ENCODE results near the gene GGA2. TPM values are rescaled to one million over a fixed set of nuclear protein-coding genes. Genes with fewer than 3 reads are reported as not detected.
"Not testable (repeated sequence)": the region's sequence is repeated elsewhere in the genome, so short reads cannot be mapped to it uniquely, and the experiment has no call there.

The GGA2 gene
- total RNA-seq, 2 donors from 2014 or later, result 99.4 to 116 TPM

DNA sequence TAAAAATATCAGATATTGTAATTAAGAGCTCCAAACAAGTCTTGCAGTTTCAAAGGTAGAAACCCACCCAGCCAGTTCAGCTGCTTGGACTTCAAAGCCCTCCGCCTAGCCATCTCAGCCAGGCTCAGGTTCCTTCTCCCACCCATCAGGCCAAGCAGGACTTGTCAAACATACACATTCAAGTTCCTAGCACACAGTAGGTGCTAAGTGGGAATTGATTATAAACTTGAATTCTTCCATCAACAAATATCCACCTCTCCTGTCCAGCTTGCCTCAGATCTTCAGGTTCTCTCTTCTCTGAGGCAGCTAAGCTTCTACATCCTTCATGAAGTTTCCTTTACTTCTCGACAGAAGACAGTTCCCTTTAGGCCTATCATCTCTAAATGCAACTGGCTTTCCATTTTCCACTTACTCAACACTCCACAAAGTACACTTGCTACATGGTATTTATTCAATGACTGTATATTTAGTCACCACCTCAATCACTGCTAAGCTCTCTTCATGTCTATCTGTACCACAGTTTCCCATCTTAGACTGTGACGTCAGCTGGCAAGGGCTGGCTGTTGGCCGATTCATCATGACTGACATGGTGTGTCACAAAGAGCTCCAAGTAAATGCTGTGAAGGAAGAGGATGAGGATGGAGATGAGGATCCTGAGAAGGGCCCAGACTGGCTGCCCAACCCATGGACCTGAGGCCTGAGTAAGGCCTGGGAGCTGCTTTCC lies 44.0 kb downstream of the GGA2 start:
- no peak overlapping the region for H3K9ac ChIP-seq (ENCODE audit: extremely low read depth, low read length, poor library complexity, severe bottlenecking)
- H3K27ac Mint-ChIP-seq, result no peak overlapping the region
- no peaks in the 10 kb centered on the region for H3K9me3 ChIP-seq (ENCODE audit: control insufficient read depth, low read length)
- H3K27me3 Mint-ChIP-seq (ENCODE audit: insufficient read depth), result no peaks in the 10 kb centered on the region
- WGBS, 2 experiments (ENCODE audit: insufficient coverage in 1 of 2, insufficient read length in 1 of 2), result 92 to 96% methylated on average over 3 to 4 of the region's 4 CpGs
- no peak overlapping the region for H3K27ac ChIP-seq (ENCODE audit: low read depth, low read length)
- DNase-seq, result no peak
- no peaks in the 10 kb centered on the region for H3K27me3 ChIP-seq (ENCODE audit: control insufficient read depth, insufficient read depth, low read length, poor library complexity, severe bottlenecking)
- no peaks in the 10 kb centered on the region for H3K4me1 Mint-ChIP-seq
- TF ChIP-seq, protein P1, sequence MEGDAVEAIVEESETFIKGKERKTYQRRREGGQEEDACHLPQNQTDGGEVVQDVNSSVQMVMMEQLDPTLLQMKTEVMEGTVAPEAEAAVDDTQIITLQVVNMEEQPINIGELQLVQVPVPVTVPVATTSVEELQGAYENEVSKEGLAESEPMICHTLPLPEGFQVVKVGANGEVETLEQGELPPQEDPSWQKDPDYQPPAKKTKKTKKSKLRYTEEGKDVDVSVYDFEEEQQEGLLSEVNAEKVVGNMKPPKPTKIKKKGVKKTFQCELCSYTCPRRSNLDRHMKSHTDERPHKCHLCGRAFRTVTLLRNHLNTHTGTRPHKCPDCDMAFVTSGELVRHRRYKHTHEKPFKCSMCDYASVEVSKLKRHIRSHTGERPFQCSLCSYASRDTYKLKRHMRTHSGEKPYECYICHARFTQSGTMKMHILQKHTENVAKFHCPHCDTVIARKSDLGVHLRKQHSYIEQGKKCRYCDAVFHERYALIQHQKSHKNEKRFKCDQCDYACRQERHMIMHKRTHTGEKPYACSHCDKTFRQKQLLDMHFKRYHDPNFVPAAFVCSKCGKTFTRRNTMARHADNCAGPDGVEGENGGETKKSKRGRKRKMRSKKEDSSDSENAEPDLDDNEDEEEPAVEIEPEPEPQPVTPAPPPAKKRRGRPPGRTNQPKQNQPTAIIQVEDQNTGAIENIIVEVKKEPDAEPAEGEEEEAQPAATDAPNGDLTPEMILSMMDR (conservative IDR thresholded peaks at IDR 0.05), result no peak
- no peak overlapping the region for H3K4me3 ChIP-seq (ENCODE audit: low read length)
- H3K36me3 ChIP-seq (ENCODE audit: control insufficient read depth, insufficient read depth, low read length), result peaks cover 72% of the 10 kb centered on the region
- H3K9me3 Mint-ChIP-seq, result no peaks in the 10 kb centered on the region
- H3K4me3 Mint-ChIP-seq, result no peak overlapping the region
- H3K36me3 Mint-ChIP-seq (ENCODE audit: low read depth), result peaks cover 65% of the 10 kb centered on the region
- peaks cover 7% of the 10 kb centered on the region for H3K4me1 ChIP-seq (ENCODE audit: control insufficient read depth, insufficient read depth, low read length)

DNA sequence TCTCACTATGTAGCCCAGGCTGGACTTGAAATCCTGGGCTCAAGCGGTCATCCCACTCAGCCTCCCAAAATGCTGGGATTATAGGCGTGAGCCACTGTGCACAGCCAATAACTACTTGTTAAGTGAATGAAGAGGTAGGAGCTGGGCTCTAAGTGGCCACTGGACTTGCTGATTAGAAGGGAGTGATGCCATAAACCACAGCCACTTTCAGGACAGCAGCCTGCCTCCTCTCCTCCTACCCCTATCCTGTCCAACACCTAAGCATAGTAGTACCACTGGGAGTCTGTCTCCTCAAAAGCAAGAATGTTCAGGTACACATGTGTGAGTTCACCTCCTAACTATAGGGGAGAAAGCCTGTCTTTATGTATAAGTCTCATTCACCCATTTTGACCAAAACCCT lies 45.1 kb downstream of the GGA2 start:
- Mint-ChIP-seq H3K4me1 (no peaks in the 10 kb centered on the region), H3K27me3 (ENCODE audit: insufficient read depth) (no peaks in the 10 kb centered on the region), H3K4me3 (no peak overlapping the region), H3K36me3 (ENCODE audit: low read depth) (peaks cover 65% of the 10 kb centered on the region), H3K27ac (no peak overlapping the region), H3K9me3 (no peaks in the 10 kb centered on the region)
- Histone ChIP-seq H3K9me3 (ENCODE audit: control insufficient read depth, low read length) (no peaks in the 10 kb centered on the region), H3K36me3 (ENCODE audit: control insufficient read depth, insufficient read depth, low read length) (peaks cover 68% of the 10 kb centered on the region), H3K4me3 (ENCODE audit: low read length) (no peak overlapping the region), H3K4me1 (ENCODE audit: control insufficient read depth, insufficient read depth, low read length) (peaks cover 7% of the 10 kb centered on the region), H3K9ac (ENCODE audit: extremely low read depth, low read length, poor library complexity, severe bottlenecking) (no peak overlapping the region), H3K27ac (ENCODE audit: low read depth, low read length) (no peak overlapping the region), H3K27me3 (ENCODE audit: control insufficient read depth, insufficient read depth, low read length, poor library complexity, severe bottlenecking) (no peaks in the 10 kb centered on the region)
- TF ChIP-seq, protein P1 (conservative IDR thresholded peaks at IDR 0.05), result no peak
- DNase-seq, result no peak
- 89 to 100% methylated on average over 2 of the region's 2 CpGs for WGBS, 2 experiments (ENCODE audit: insufficient coverage in 1 of 2, insufficient read length in 1 of 2)

DNA sequence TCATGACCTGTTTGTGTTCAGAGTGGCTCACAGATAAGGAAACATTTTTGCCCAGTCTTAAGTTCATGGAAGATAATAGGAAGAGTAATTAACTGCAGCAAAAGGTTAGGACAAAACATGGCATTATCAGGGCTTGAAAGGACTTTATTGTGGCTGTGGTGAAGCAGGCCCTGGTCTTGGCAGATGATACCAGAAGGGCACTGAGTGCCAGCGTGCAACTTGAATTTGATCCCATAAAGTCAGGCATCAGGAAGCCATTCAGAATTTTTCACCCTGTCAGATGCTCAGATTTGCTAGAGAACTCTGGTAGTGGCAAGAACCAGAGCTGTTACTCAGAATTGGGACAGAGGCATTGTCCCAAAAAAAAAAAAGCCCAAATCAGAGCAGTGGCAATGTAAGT lies 46.1 kb downstream of the GGA2 start:
- no peak overlapping the region for H3K9ac ChIP-seq (ENCODE audit: extremely low read depth, low read length, poor library complexity, severe bottlenecking)
- Mint-ChIP-seq H3K27me3 (ENCODE audit: insufficient read depth) (no peaks in the 10 kb centered on the region), H3K27ac (no peak overlapping the region), H3K4me3 (no peak overlapping the region), H3K36me3 (ENCODE audit: low read depth) (peaks cover 59% of the 10 kb centered on the region), H3K4me1 (no peaks in the 10 kb centered on the region), H3K9me3 (no peaks in the 10 kb centered on the region)
- no peak for DNase-seq
- TF ChIP-seq, protein P1 (conservative IDR thresholded peaks at IDR 0.05), result no peak
- peaks cover 7% of the 10 kb centered on the region for H3K4me1 ChIP-seq (ENCODE audit: control insufficient read depth, insufficient read depth, low read length)
- no peaks in the 10 kb centered on the region for H3K27me3 ChIP-seq (ENCODE audit: control insufficient read depth, insufficient read depth, low read length, poor library complexity, severe bottlenecking)
- peaks cover 58% of the 10 kb centered on the region for H3K36me3 ChIP-seq (ENCODE audit: control insufficient read depth, insufficient read depth, low read length)
- H3K4me3 ChIP-seq (ENCODE audit: low read length), result no peak overlapping the region
- 94 to 100% methylated on average over 1 of the region's 1 CpG for WGBS, 2 experiments (ENCODE audit: insufficient coverage in 1 of 2, insufficient read length in 1 of 2)
- H3K27ac ChIP-seq (ENCODE audit: low read depth, low read length), result no peak overlapping the region
- no peaks in the 10 kb centered on the region for H3K9me3 ChIP-seq (ENCODE audit: control insufficient read depth, low read length)

DNA sequence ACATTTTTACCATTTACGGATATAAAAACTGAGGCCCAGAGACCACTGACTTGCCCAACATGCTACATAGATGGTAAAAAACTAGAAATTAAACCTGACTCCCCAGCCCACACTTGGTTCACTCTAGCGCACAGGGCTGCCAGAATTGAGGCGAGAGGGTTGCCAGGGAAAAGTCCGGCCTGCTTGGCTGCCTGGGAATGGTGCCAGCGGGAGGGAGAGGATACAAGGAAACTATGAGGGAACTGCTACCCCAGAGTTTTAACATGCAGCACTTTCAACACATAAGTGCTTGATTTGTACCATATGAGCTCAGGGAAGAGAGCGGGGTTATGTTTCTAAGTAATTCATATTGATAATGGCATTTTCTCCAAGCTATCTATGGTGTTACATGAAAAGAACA lies 47.3 kb downstream of the GGA2 start:
- H3K9me3 Mint-ChIP-seq; H3K9ac ChIP-seq (ENCODE audit: extremely low read depth, low read length, poor library complexity, severe bottlenecking); H3K27ac Mint-ChIP-seq; H3K27me3 ChIP-seq (ENCODE audit: control insufficient read depth, insufficient read depth, low read length, poor library complexity, severe bottlenecking); H3K4me1 Mint-ChIP-seq; H3K27ac ChIP-seq (ENCODE audit: low read depth, low read length); DNase-seq; H3K27me3 Mint-ChIP-seq (ENCODE audit: insufficient read depth); H3K4me1 ChIP-seq (ENCODE audit: control insufficient read depth, insufficient read depth, low read length); H3K4me3 Mint-ChIP-seq; H3K4me3 ChIP-seq (ENCODE audit: low read length); H3K9me3 ChIP-seq (ENCODE audit: control insufficient read depth, low read length): not testable (repeated sequence)
- H3K36me3 ChIP-seq (ENCODE audit: control insufficient read depth, insufficient read depth, low read length), result peaks cover 56% of the 10 kb centered on the region
- peaks cover 57% of the 10 kb centered on the region for H3K36me3 Mint-ChIP-seq (ENCODE audit: low read depth)
- WGBS, 2 experiments (ENCODE audit: insufficient coverage in 1 of 2, insufficient read length in 1 of 2), result 92 to 99% methylated on average over 2 to 4 of the region's 6 CpGs

Data from endodermal cell (in vitro differentiated cells).